Fibroblast of mammary gland (primary cell): ENCODE measurements around the gene RICTOR.

Experiments used
- DNase-seq: peaks from one replicate; pipeline ENCODE4 v3.0.0-alpha.2; 2010; ENCODE audit warnings: low read depth
- H3K4me3 ChIP-seq: 2 replicates; pipeline ENCODE4 v1.5.1; 2011; ENCODE audit warnings: low read depth, mild to moderate bottlenecking, low read length, moderate library complexity; ENCODE audit not compliant: control insufficient read depth
- CTCF ChIP-seq: conservative IDR thresholded peaks from 2 replicates; pipeline ENCODE4 v1.5.1; 2011; ENCODE audit warnings: low read depth, low read length, inconsistent platforms; ENCODE audit not compliant: control insufficient read depth, insufficient read depth

Gene RICTOR

GRCh38 chr5:39073767-39074016 lies 507 bp downstream of the RICTOR start:
- no peak for DNase-seq
- TF ChIP-seq CTCF, result no peak
- H3K4me3 ChIP-seq, result peak overlapping the region; percentile 76

GRCh38 chr5:39072925-39073766 lies 1.1 kb downstream of the RICTOR start:
- TF ChIP-seq CTCF, result no peak
- peak overlapping the region; percentile 76 for H3K4me3 ChIP-seq
- DNase-seq, result peak; percentile 42

GRCh38 chr5:39068099-39068498 lies 6.1 kb downstream of the RICTOR start:
- DNase-seq, result no peak
- no peak overlapping the region for H3K4me3 ChIP-seq
- no peak for TF ChIP-seq CTCF

- H3K4me3 ChIP-seq, result no peak overlapping the region
- DNase-seq, result no peak
- no peak for TF ChIP-seq CTCF
Observed at GRCh38 chr5:39064450-39064849, 9.7 kb downstream of the RICTOR start.

- no peak overlapping the region for H3K4me3 ChIP-seq
- DNase-seq, result no peak
- no peak for TF ChIP-seq CTCF
Observed at GRCh38 chr5:39063037-39063436, 11.2 kb downstream of the RICTOR start.

GRCh38 chr5:39062530-39062929 lies 11.7 kb downstream of the RICTOR start:
- no peak for TF ChIP-seq CTCF
- H3K4me3 ChIP-seq, result no peak overlapping the region
- no peak for DNase-seq

- no peak for DNase-seq
- no peak overlapping the region for H3K4me3 ChIP-seq
- no peak for TF ChIP-seq CTCF
Observed at GRCh38 chr5:39062104-39062503, 12.1 kb downstream of the RICTOR start.
